HepG2 (cell line): ENCODE results near the gene PAIP1. TPM values are rescaled to one million over a fixed set of nuclear protein-coding genes. Genes with fewer than 3 reads are reported as not detected.

Experiments
- AFF4 ChIP-seq: sonication (generic); formaldehyde crosslinking; IDR thresholded peaks from 2 replicates; pipeline ENCODE4 v1.4.0; 2020; ENCODE audit warnings: missing genetic modification reagents
- ERF ChIP-seq: IDR thresholded peaks from 2 replicates; pipeline ENCODE4 v1.6.1; 2018; ENCODE audit warnings: missing biosample characterization, missing genetic modification reagents
- GZF1 ChIP-seq: sonication (generic); formaldehyde crosslinking; IDR thresholded peaks from 2 replicates; pipeline ENCODE4 v1.5.1; 2020; ENCODE audit warnings: mild to moderate bottlenecking, missing genetic modification reagents
- HMGXB4 ChIP-seq, 2 experiments: sonication (generic) in 1 of 2; formaldehyde crosslinking in 1 of 2; IDR thresholded peaks; 2 replicates each; pipeline versions ENCODE4 v1.4.0 to v1.6.1; 2018 to 2020; ENCODE audit warnings: missing genetic modification reagents in 2 of 2, borderline replicate concordance in 1 of 2, low read depth in 1 of 2, mild to moderate bottlenecking in 1 of 2, missing biosample characterization in 1 of 2
- HNRNPLL ChIP-seq: fragments of 200-400 bp; formaldehyde crosslinking; IDR thresholded peaks from 2 replicates; pipeline ENCODE4 v1.6.1; 2017; ENCODE audit warnings: mild to moderate bottlenecking, low read depth, low read length; ENCODE audit not compliant: poor library complexity, severe bottlenecking
- MED1 ChIP-seq: sonication (generic); formaldehyde crosslinking; IDR thresholded peaks from 2 replicates; pipeline ENCODE4 v1.4.0; 2020; ENCODE audit warnings: missing genetic modification reagents
- MLX ChIP-seq: IDR thresholded peaks from 2 replicates; pipeline ENCODE4 v1.6.1; 2016
- MXD1 ChIP-seq: sonication (generic); formaldehyde crosslinking; IDR thresholded peaks from 2 replicates; pipeline ENCODE4 v1.4.0; 2020; ENCODE audit warnings: mild to moderate bottlenecking, missing genetic modification reagents
- TERF1 ChIP-seq: sonication (generic); formaldehyde crosslinking; IDR thresholded peaks from 2 replicates; pipeline ENCODE4 v1.8.0; 2022; ENCODE audit warnings: mild to moderate bottlenecking, missing genetic modification reagents, moderate library complexity
- ZBTB34 ChIP-seq: sonication (generic); formaldehyde crosslinking; IDR thresholded peaks from 2 replicates; pipeline ENCODE4 v1.8.0; 2022; ENCODE audit warnings: mild to moderate bottlenecking, missing genetic modification reagents
- ZNF589 ChIP-seq: sonication (generic); formaldehyde crosslinking; conservative IDR thresholded peaks from 2 replicates; pipeline ENCODE4 v1.8.0; 2022; ENCODE audit warnings: mild to moderate bottlenecking, moderate library complexity, missing genetic modification reagents
- ZNF605 ChIP-seq: sonication (generic); formaldehyde crosslinking; IDR thresholded peaks from 2 replicates; pipeline ENCODE4 v1.8.0; 2022; ENCODE audit warnings: mild to moderate bottlenecking, missing genetic modification reagents
- ZSCAN25 ChIP-seq: sonication (generic); formaldehyde crosslinking; IDR thresholded peaks from 2 replicates; pipeline ENCODE4 v1.8.0; 2022; ENCODE audit warnings: mild to moderate bottlenecking, missing genetic modification reagents
- polyA plus RNA-seq, 8 experiments: library from polyadenylated mRNA; depleted of rRNA in 3 of 8; stranded (reverse) in 7 of 8; unstranded in 1 of 8; fragments of >200 nt; fragmentation: Illumina TruSeq in 4 of 8; extraction: Trizol in 4 of 8; gene quantifications; 2 replicates each; pipeline versions ENCODE4 v1.2.1 to v1.2.3, GENCODE V29; 2011 to 2016; ENCODE audit warnings: low read depth in 4 of 8, missing spikeins in 1 of 8, mixed read lengths in 1 of 8; ENCODE audit not compliant: insufficient read depth in 1 of 8
- total RNA-seq, 5 experiments: library from RNA; depleted of rRNA; stranded (reverse); fragments of >200 nt; fragmentation: Illumina TruSeq; extraction: Trizol; gene quantifications; 2 replicates each; pipeline ENCODE4 v1.2.3, GENCODE V29; 2016; ENCODE audit warnings: low read depth in 1 of 5
- TF ChIP-seq, protein P1 (sequence below): sonication (generic); formaldehyde crosslinking; IDR thresholded peaks from 2 replicates; pipeline ENCODE4 v1.4.0; 2020; ENCODE audit warnings: mild to moderate bottlenecking, missing genetic modification reagents

The PAIP1 gene
- total and polyA plus RNA-seq, 2 of the 13 experiments (the other 11 are each of a cell fraction or from before 2014, with no cell fraction given) = 96.6 to 116 TPM

- TF ChIP-seq AFF4 (CRISPR knock-in tag) (no peak), MXD1 (CRISPR knock-in tag) (no peak), ERF (CRISPR knock-in tag) (0 out of 2 replicates have a peak, but pooled peaks have one; percentile 3), ZSCAN25 (CRISPR knock-in tag) (no peak), TERF1 (no peak), ZBTB34 (CRISPR knock-in tag) (peak; percentile 54; the same call in 1 of the 2 replicates), ZNF605 (CRISPR knock-in tag) (0 out of 2 replicates have a peak, but pooled peaks have one; percentile 53), MED1 (CRISPR knock-in tag) (0 out of 2 replicates have a peak, but pooled peaks have one; percentile 1), HNRNPLL (peak; percentile 37), GZF1 (no peak), HMGXB4 (CRISPR knock-in tag; IDR thresholded peaks at IDR 0.05; ENCODE audit: borderline replicate concordance in 1 of 2, low read depth in 1 of 2) (peak in 1 of 2 experiments; percentile 1; a peak in 1 of 4 replicates), ZNF589 (peak; percentile 43; the same call in 1 of the 2 replicates), MLX (no peak)
- TF ChIP-seq, protein P1, sequence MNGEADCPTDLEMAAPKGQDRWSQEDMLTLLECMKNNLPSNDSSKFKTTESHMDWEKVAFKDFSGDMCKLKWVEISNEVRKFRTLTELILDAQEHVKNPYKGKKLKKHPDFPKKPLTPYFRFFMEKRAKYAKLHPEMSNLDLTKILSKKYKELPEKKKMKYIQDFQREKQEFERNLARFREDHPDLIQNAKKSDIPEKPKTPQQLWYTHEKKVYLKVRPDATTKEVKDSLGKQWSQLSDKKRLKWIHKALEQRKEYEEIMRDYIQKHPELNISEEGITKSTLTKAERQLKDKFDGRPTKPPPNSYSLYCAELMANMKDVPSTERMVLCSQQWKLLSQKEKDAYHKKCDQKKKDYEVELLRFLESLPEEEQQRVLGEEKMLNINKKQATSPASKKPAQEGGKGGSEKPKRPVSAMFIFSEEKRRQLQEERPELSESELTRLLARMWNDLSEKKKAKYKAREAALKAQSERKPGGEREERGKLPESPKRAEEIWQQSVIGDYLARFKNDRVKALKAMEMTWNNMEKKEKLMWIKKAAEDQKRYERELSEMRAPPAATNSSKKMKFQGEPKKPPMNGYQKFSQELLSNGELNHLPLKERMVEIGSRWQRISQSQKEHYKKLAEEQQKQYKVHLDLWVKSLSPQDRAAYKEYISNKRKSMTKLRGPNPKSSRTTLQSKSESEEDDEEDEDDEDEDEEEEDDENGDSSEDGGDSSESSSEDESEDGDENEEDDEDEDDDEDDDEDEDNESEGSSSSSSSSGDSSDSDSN (CRISPR knock-in tag) = peak; percentile 1
These were observed 46.7 kb upstream of the PAIP1 start (continued) for GRCh38 chr5:43603344-43604217.
